Common myeloid progenitor, CD34-positive (primary cell): ENCODE measurements around the gene TRAF3.

Source experiments
- CTCF ChIA-PET: fragments of 350-600 bp; sonication (Branson Sonifier 250); formaldehyde crosslinking; loops from one replicate; lab custom pipeline; 2021; ENCODE audit warnings: antibody characterized with exemption; lab: Charles Lee
- POLR2A ChIA-PET: fragments of 350-600 bp; sonication (Branson Sonifier 250); formaldehyde crosslinking; loops from one replicate; lab custom pipeline; 2021; ENCODE audit warnings: antibody characterized with exemption; lab: Charles Lee
- DNase-seq, 3 donors: peaks; one replicate each; pipeline versions ENCODE4 v3.0.0 to v3.0.0-alpha.2; 2013
- H3K27ac ChIP-seq, 2 experiments: 1 replicate in 1 of 2; 2 replicates in 1 of 2; pipeline ENCODE4 v1.7.0; 2013; ENCODE audit warnings: inconsistent platforms in 2 of 2, low read length in 2 of 2, mild to moderate bottlenecking in 2 of 2, low read depth in 1 of 2, moderate library complexity in 1 of 2; ENCODE audit not compliant: severe bottlenecking in 2 of 2, insufficient read depth in 1 of 2, poor library complexity in 1 of 2
- H3K27me3 ChIP-seq, 5 experiments: replicated peaks in 2 of 5; 1 replicate in 3 of 5; 2 replicates in 2 of 5; pipeline versions ENCODE4 v1.6.1 to v1.7.0; 2013; ENCODE audit warnings: low read length in 4 of 5, mild to moderate bottlenecking in 2 of 5, moderate library complexity in 2 of 5, inconsistent platforms in 1 of 5; ENCODE audit not compliant: insufficient read depth in 5 of 5, control insufficient read depth in 4 of 5
- H3K36me3 ChIP-seq, 4 experiments: 1 replicate in 2 of 4; 2 replicates in 2 of 4; pipeline versions ENCODE4 v1.6.1 to v1.7.0; 2013; ENCODE audit warnings: low read length in 3 of 4, control low read depth in 1 of 4, mild to moderate bottlenecking in 1 of 4; ENCODE audit not compliant: control insufficient read depth in 4 of 4, insufficient read depth in 4 of 4
- H3K4me1 ChIP-seq, 4 experiments: 1 replicate in 3 of 4; 2 replicates in 1 of 4; pipeline versions ENCODE4 v1.6.1 to v1.7.1; 2013; ENCODE audit warnings: low read length in 3 of 4, mild to moderate bottlenecking in 3 of 4, control low read depth in 1 of 4, inconsistent platforms in 1 of 4, moderate library complexity in 1 of 4; ENCODE audit not compliant: control insufficient read depth in 4 of 4, insufficient read depth in 4 of 4; ENCODE audit errors: control extremely low read depth in 1 of 4
- H3K4me3 ChIP-seq, 7 experiments: 1 replicate in 4 of 7; 2 replicates in 3 of 7; pipeline versions ENCODE4 v1.5.1 to v1.7.0; 2013; ENCODE audit warnings: mild to moderate bottlenecking in 7 of 7, low read length in 6 of 7, moderate library complexity in 6 of 7, inconsistent platforms in 2 of 7, low read depth in 2 of 7, control low read depth in 1 of 7; ENCODE audit not compliant: insufficient read depth in 4 of 7, control insufficient read depth in 1 of 7; ENCODE audit errors: extremely low read depth in 1 of 7
- H3K9me3 ChIP-seq, 5 experiments: 1 replicate in 4 of 5; 2 replicates in 1 of 5; pipeline versions ENCODE4 v1.6.1 to v1.7.1; 2013; ENCODE audit warnings: low read length in 4 of 5, mild to moderate bottlenecking in 2 of 5, inconsistent platforms in 1 of 5, low read depth in 1 of 5, moderate library complexity in 1 of 5; ENCODE audit not compliant: control insufficient read depth in 4 of 5, insufficient read depth in 2 of 5; ENCODE audit errors: control extremely low read depth in 1 of 5
- WGBS: methylation state at CpG from one replicate; pipeline ENCODE4 v1.1.5; 2013; ENCODE audit not compliant: insufficient coverage; 5-methylcytosine and 5-hydroxymethylcytosine counted together

The TRAF3 gene

DNA sequence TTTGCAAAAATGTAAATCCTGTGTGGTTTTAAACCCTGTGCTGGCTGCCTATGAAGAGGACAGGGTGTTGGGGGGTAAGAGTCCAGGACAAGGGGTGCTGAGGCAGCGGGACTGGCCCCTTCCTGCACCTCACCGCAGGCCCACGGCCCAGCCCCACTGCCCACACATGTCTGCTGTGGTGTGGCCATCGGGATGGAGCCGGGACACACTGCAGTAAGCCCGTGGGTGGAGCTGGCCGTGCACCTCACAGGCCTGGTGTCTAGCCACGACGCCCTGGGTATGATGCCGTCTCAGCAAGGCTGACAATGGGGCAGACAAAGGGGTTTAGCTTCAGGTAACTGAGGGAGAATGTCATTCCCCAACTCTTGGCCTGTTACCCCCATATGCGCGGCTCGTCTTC lies 164.8 kb downstream of the TRAF3 start:
- WGBS = 96% methylated on average over 10 of the region's 13 CpGs
- Histone ChIP-seq H3K36me3 (peaks cover 0 to 22% (median 3%) of the 10 kb centered on the region in 4 experiments), H3K4me1 (no peaks in the 10 kb centered on the region), H3K27ac (no peak overlapping the region), H3K9me3 (no peaks in the 10 kb centered on the region), H3K4me3 (no peak overlapping the region), H3K27me3 (no peaks in the 10 kb centered on the region)
- ChIA-PET CTCF (interaction anchor here (0.8 kb wide), 1 partner anchor 11 kb away, joined by 3 read pairs; no protein-coding TSS in a partner anchor), POLR2A (no interaction called here)
- DNase-seq = no peak

DNA sequence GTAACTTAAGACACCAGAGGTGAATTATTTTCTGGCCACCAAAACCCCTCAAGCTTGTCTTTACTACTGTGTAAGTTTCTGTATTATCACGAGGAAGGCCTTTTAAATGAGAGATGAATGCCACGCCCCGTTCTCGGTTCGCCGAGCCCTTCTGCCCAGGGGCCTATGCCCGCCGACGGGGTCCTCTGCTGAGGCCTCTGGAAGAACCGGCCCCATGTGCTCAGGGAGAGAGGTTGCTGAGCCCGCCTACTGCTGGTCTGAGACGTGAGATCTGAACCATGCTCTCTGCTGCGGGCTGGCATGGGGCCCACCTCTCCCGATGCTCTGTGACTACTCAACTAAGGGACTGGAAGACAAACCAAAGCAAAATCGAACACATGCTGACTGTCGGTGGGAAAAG lies 166.2 kb downstream of the TRAF3 start:
- 97% methylated on average over 15 of the region's 16 CpGs for WGBS
- no peaks in the 10 kb centered on the region for H3K27me3 ChIP-seq
- no peaks in the 10 kb centered on the region for H3K9me3 ChIP-seq
- H3K27ac ChIP-seq = no peak overlapping the region
- H3K36me3 ChIP-seq = peaks cover 0 to 23% (median 1%) of the 10 kb centered on the region in 4 experiments
- DNase-seq = no peak
- POLR2A ChIA-PET = no interaction called here
- no peaks in the 10 kb centered on the region for H3K4me1 ChIP-seq
- CTCF ChIA-PET = interaction anchor here (0.6 to 1.4 kb wide), 2 partner anchors 9 to 80 kb away, joined by 3 to 4 read pairs; no protein-coding TSS in a partner anchor
- H3K4me3 ChIP-seq = no peak overlapping the region

GRCh38 chr14:102943979-102944378 lies 166.7 kb downstream of the TRAF3 start:
- peaks cover 0 to 25% (median 1%) of the 10 kb centered on the region in 4 experiments for H3K36me3 ChIP-seq
- POLR2A ChIA-PET = no interaction called here

GRCh38 chr14:102944448-102945330 lies 167.4 kb downstream of the TRAF3 start:
- no peak overlapping the region for H3K4me3 ChIP-seq
- POLR2A ChIA-PET = no interaction called here
- no peak for DNase-seq
- WGBS = 98% methylated on average over 33 of the region's 36 CpGs
- no peak overlapping the region for H3K27ac ChIP-seq
- CTCF ChIA-PET = interaction anchor here (0.6 kb wide), 1 partner anchor 45 kb away, joined by 4 read pairs; no protein-coding TSS in a partner anchor
- H3K4me1 ChIP-seq = peaks cover 0 to 11% (median 7%) of the 10 kb centered on the region in 4 experiments
- no peaks in the 10 kb centered on the region for H3K9me3 ChIP-seq
- no peaks in the 10 kb centered on the region for H3K27me3 ChIP-seq
- H3K36me3 ChIP-seq = peaks cover 0 to 27% (median 4%) of the 10 kb centered on the region in 4 experiments

More at GRCh38 chr14:102943979-102944378, 166.7 kb downstream of the TRAF3 start:
- H3K9me3 ChIP-seq = no peaks in the 10 kb centered on the region
- H3K27me3 ChIP-seq = no peaks in the 10 kb centered on the region
- 96% methylated on average over 15 of the region's 15 CpGs for WGBS
- DNase-seq = peak in 2 of 3 donors; percentile 17 to 27
- no peak overlapping the region for H3K4me3 ChIP-seq
- no peak overlapping the region for H3K27ac ChIP-seq
- CTCF ChIA-PET = interaction anchor here (0.6 kb wide), 1 partner anchor 46 kb away, joined by 4 read pairs; no protein-coding TSS in a partner anchor
- peaks cover 0 to 4% (median 4%) of the 10 kb centered on the region in 4 experiments for H3K4me1 ChIP-seq

DNA sequence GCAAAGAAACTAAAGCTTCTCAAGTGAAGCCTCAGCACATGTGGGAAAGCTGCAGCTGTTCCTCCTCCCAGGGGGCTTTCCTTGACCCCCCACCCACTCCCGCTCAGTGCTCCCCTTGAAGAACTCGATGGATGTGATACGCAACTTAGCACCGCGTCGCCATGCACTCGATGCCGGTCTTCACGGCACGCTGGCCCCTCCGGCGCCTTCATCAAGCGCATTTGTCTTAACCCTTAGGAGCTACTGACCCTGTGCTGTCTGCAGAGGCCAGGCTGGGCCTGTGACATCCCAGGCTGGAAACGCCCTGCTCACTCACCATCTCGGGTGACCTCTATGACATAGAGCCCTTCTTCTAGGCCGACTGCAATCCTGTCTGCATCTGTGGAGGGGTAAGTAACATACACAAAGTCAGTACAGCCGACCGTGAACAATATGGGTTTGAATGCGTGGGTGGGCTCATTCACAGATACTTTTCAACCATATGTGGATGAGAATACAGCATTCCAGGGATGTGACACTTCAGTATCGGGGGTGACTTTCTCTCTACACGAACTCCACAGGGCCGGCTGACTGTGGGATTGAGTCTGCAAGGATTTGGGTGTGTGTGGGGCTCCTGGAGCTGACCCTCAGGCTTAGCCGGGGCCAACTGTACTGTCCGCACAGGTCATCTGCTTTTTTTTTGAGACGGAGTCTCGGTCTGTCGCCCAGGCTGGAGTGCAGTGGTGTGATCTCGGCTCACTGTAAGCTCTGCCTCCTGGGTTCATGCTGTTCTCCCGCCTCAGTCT lies 168.3 kb downstream of the TRAF3 start:
- H3K4me1 ChIP-seq = peaks cover 0 to 11% (median 7%) of the 10 kb centered on the region in 4 experiments
- H3K9me3 ChIP-seq = no peaks in the 10 kb centered on the region
- peaks cover 0 to 31% (median 5%) of the 10 kb centered on the region in 4 experiments for H3K36me3 ChIP-seq
- H3K4me3 ChIP-seq = no peak overlapping the region
- no peak overlapping the region for H3K27ac ChIP-seq
- ChIA-PET POLR2A (interaction anchor here (0.6 kb wide), 1 partner anchor 17 kb away, joined by 3 read pairs; no protein-coding TSS in a partner anchor), CTCF (no interaction called here)
- no peak for DNase-seq
- 92% methylated on average over 23 of the region's 29 CpGs for WGBS
- H3K27me3 ChIP-seq = no peaks in the 10 kb centered on the region

- DNase-seq = no peak
- ChIA-PET CTCF (interaction anchor here (0.8 kb wide), 1 partner anchor 34 kb away, joined by 3 read pairs; no protein-coding TSS in a partner anchor), POLR2A (interaction anchor here (0.6 to 0.7 kb wide), 2 partner anchors 21 to 34 kb away, joined by 3 read pairs; no protein-coding TSS in a partner anchor)
- no peaks in the 10 kb centered on the region for H3K9me3 ChIP-seq
- 94% methylated on average over 19 of the region's 27 CpGs for WGBS
- no peak overlapping the region for H3K27ac ChIP-seq
- no peaks in the 10 kb centered on the region for H3K27me3 ChIP-seq
- peaks cover 0 to 11% (median 7%) of the 10 kb centered on the region in 4 experiments for H3K4me1 ChIP-seq
- H3K36me3 ChIP-seq = peaks cover 0 to 33% (median 5%) of the 10 kb centered on the region in 4 experiments
- H3K4me3 ChIP-seq = no peak overlapping the region
Observed at GRCh38 chr14:102947321-102948103, 170.3 kb downstream of the TRAF3 start.
